Mononuclear cell (primary cell): ENCODE measurements around the gene TMEM147. TPM values are rescaled to one million over a fixed set of nuclear protein-coding genes. Genes with fewer than 3 reads are reported as not detected.
"Not testable (repeated sequence)": the region's sequence is repeated elsewhere in the genome, so short reads cannot be mapped to it uniquely, and the experiment has no call there.

Source experiments
- H3K27me3 ChIP-seq: 2 replicates; pipeline ENCODE4 v1.6.0; 2011; ENCODE audit warnings: low read length, control low read depth; ENCODE audit not compliant: insufficient read depth
- H3K4me1 ChIP-seq: 2 replicates; pipeline ENCODE4 v1.5.1; 2011; ENCODE audit warnings: mild to moderate bottlenecking, low read length, control low read depth; ENCODE audit not compliant: insufficient read depth
- H3K4me3 ChIP-seq: 2 replicates; pipeline ENCODE4 v1.5.1; 2011; ENCODE audit warnings: mild to moderate bottlenecking, low read length, moderate library complexity
- H3K9me3 ChIP-seq: 2 replicates; pipeline ENCODE4 v1.5.1; 2011; ENCODE audit warnings: low read depth, mild to moderate bottlenecking, control low read depth, low read length
- total RNA-seq: library from RNA; depleted of rRNA; stranded (reverse); fragments of >200 nt; gene quantifications from one replicate; pipeline ENCODE4 v1.2.3, GENCODE V29; 2012

The TMEM147 gene
- total RNA-seq, 1 donor, result 25.9 TPM

- Histone ChIP-seq H3K4me1 (no peaks in the 10 kb centered on the region), H3K4me3 (no peak overlapping the region), H3K27me3 (no peaks in the 10 kb centered on the region), H3K9me3 (no peaks in the 10 kb centered on the region)
Measured at GRCh38 chr19:35590875-35591274, 45.4 kb downstream of the TMEM147 start.

- Histone ChIP-seq H3K9me3 (no peaks in the 10 kb centered on the region), H3K4me1 (no peaks in the 10 kb centered on the region), H3K4me3 (no peak overlapping the region), H3K27me3 (no peaks in the 10 kb centered on the region)
Measured at GRCh38 chr19:35592226-35592625, 46.8 kb downstream of the TMEM147 start.

GRCh38 chr19:35595026-35595425 is 49.6 kb downstream of the TMEM147 start:
- not testable (repeated sequence) for H3K4me1 ChIP-seq

GRCh38 chr19:35595928-35596327 is 50.5 kb downstream of the TMEM147 start:
- Histone ChIP-seq H3K4me1 (no peaks in the 10 kb centered on the region), H3K4me3 (no peak overlapping the region), H3K27me3 (no peaks in the 10 kb centered on the region), H3K9me3 (no peaks in the 10 kb centered on the region)

More at GRCh38 chr19:35595026-35595425, 49.6 kb downstream of the TMEM147 start:
- not testable (repeated sequence) for H3K4me3 ChIP-seq, H3K27me3 ChIP-seq, H3K9me3 ChIP-seq

- Histone ChIP-seq H3K9me3 (no peaks in the 10 kb centered on the region), H3K27me3 (no peaks in the 10 kb centered on the region), H3K4me3 (no peak overlapping the region)
Measured at GRCh38 chr19:35596366-35596999, 51.1 kb downstream of the TMEM147 start.

More at GRCh38 chr19:35596366-35596999, 51.1 kb downstream of the TMEM147 start:
- H3K4me1 ChIP-seq, result no peaks in the 10 kb centered on the region

Other genes with a start within 250 kb of the TMEM147 start
- gene CD22, start 216.4 kb upstream of the TMEM147 start, total RNA-seq, result 50.4 TPM
- 1.9 TPM for gene FFAR1, start 197.7 kb upstream of the TMEM147 start, total RNA-seq
- gene FFAR3, start 187.2 kb upstream of the TMEM147 start, total RNA-seq, result 0.73 TPM
- 0.21 TPM for gene GPR42, start 174.6 kb upstream of the TMEM147 start, total RNA-seq
- 16.5 TPM for gene FFAR2, start 97.4 kb upstream of the TMEM147 start, total RNA-seq
- not detected for gene KRTDAP, start 55.2 kb upstream of the TMEM147 start, total RNA-seq
- gene DMKN, start 32.0 kb upstream of the TMEM147 start, total RNA-seq, result not detected
- gene SBSN, start 17.3 kb upstream of the TMEM147 start, total RNA-seq, result not detected
- not detected for gene GAPDHS, start 12.2 kb upstream of the TMEM147 start, total RNA-seq
- gene ATP4A, start 18.0 kb downstream of the TMEM147 start, total RNA-seq, result not detected
- gene PMIS2, start 40.5 kb downstream of the TMEM147 start, total RNA-seq, result not detected
- gene HAUS5, start 67.1 kb downstream of the TMEM147 start, total RNA-seq, result 6.0 TPM
- 16.0 TPM for gene RBM42, start 83.4 kb downstream of the TMEM147 start, total RNA-seq
- gene ETV2, start 96.1 kb downstream of the TMEM147 start, total RNA-seq, result not detected
- 219 TPM for gene COX6B1, start 102.7 kb downstream of the TMEM147 start, total RNA-seq
- not detected for gene UPK1A, start 120.9 kb downstream of the TMEM147 start, total RNA-seq
- 0.42 TPM for gene ZBTB32, start 158.9 kb downstream of the TMEM147 start, total RNA-seq
- gene KMT2B, start 172.4 kb downstream of the TMEM147 start, total RNA-seq, result 10.8 TPM
- gene IGFLR1, start 196.8 kb downstream of the TMEM147 start, total RNA-seq, result 8.7 TPM
- 18.4 TPM for gene U2AF1L4, start 199.8 kb downstream of the TMEM147 start, total RNA-seq
- 8.0 TPM for gene PSENEN, start 200.0 kb downstream of the TMEM147 start, total RNA-seq
- gene LIN37, start 202.9 kb downstream of the TMEM147 start, total RNA-seq, result 1.9 TPM
- gene HSPB6, start 211.4 kb downstream of the TMEM147 start, total RNA-seq, result not detected
- 5.1 TPM for gene PROSER3, start 212.6 kb downstream of the TMEM147 start, total RNA-seq
- 4.1 TPM for gene ARHGAP33, start 229.9 kb downstream of the TMEM147 start, total RNA-seq